ENCODE measurements around the gene PLBD2. TPM values are rescaled to one million over a fixed set of nuclear protein-coding genes. Genes with fewer than 3 reads are reported as not detected.

The PLBD2 gene
- total and polyA plus RNA-seq, 2 donors from 2014 or later = 12.1 to 37.9 TPM

DNA sequence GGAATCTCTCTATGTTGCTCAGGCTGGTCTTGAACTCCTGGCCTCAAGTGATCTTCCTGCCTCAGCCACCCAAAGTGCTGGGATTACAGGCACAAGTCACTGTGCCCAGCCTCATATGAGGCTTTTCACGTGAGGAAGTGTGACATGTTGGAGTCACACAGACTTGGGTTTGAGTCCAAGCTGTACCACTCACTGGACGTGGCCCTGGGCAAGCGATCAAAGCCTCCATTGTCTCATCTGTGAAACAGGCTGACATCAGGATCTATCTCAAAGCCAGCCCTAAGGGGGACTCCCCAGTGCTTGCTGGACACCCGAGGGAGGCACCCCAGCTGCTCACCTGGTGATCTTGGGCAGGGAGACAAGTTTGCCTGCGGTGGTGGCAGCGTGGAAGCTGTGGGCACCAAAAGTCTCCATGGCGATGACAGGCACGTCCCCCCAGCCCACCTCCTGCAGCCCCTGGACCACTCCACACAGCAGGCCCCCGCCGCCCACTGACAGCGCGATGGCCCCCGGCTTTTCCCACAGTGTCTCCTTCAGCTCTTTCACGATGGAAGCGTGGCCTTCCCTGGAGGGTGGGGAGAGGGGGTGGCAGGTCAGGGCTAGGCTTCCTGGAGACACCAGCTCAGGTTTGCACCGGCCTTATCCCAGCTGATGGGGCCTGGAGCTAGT, 38.6 kb downstream of the PLBD2 start:
- Histone ChIP-seq H3K27me3 (ENCODE audit: control insufficient read depth, insufficient read depth, low read length) (no peaks in the 10 kb centered on the region), H3K4me3 (ENCODE audit: low read length in 3 of 3) (no peak overlapping the region), H3K4me1 (ENCODE audit: control insufficient read depth in 2 of 3, insufficient read depth in 2 of 3, low read depth in 1 of 3, low read length in 3 of 3) (no peaks in the 10 kb centered on the region), H3K9me3 (ENCODE audit: control insufficient read depth in 2 of 3, insufficient read depth in 1 of 3, low read length in 3 of 3) (no peaks in the 10 kb centered on the region), H3K9ac (ENCODE audit: low read length in 3 of 3) (no peak overlapping the region), H3K27ac (ENCODE audit: low read depth in 2 of 2, low read length in 2 of 2) (no peak overlapping the region), H3K36me3 (ENCODE audit: control insufficient read depth in 2 of 3, insufficient read depth in 3 of 3, low read length in 3 of 3) (no peaks in the 10 kb centered on the region)
- TF ChIP-seq, protein P1, sequence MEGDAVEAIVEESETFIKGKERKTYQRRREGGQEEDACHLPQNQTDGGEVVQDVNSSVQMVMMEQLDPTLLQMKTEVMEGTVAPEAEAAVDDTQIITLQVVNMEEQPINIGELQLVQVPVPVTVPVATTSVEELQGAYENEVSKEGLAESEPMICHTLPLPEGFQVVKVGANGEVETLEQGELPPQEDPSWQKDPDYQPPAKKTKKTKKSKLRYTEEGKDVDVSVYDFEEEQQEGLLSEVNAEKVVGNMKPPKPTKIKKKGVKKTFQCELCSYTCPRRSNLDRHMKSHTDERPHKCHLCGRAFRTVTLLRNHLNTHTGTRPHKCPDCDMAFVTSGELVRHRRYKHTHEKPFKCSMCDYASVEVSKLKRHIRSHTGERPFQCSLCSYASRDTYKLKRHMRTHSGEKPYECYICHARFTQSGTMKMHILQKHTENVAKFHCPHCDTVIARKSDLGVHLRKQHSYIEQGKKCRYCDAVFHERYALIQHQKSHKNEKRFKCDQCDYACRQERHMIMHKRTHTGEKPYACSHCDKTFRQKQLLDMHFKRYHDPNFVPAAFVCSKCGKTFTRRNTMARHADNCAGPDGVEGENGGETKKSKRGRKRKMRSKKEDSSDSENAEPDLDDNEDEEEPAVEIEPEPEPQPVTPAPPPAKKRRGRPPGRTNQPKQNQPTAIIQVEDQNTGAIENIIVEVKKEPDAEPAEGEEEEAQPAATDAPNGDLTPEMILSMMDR (IDR thresholded peaks at IDR 0.05; ENCODE audit: borderline replicate concordance, extremely low read depth, insufficient read depth) = no peak
- intact Hi-C loops (cut with DNase I) = no loop called here
- FAIRE-seq (no peak), DNase-seq (no peak)

GRCh38 chr12:113397497-113398197, 39.3 kb downstream of the PLBD2 start:
- DNase-seq = no peak
- H3K4me3 ChIP-seq (ENCODE audit: low read length in 3 of 3) = no peak overlapping the region
- no peak overlapping the region for H3K27ac ChIP-seq (ENCODE audit: low read depth in 2 of 2, low read length in 2 of 2)
- no peaks in the 10 kb centered on the region for H3K9me3 ChIP-seq (ENCODE audit: control insufficient read depth in 2 of 3, insufficient read depth in 1 of 3, low read length in 3 of 3)
- TF ChIP-seq, protein P1 (IDR thresholded peaks at IDR 0.05; ENCODE audit: borderline replicate concordance, extremely low read depth, insufficient read depth) = no peak
- intact Hi-C loops (cut with DNase I) = no loop called here
- H3K9ac ChIP-seq (ENCODE audit: low read length in 3 of 3) = no peak overlapping the region
- no peaks in the 10 kb centered on the region for H3K36me3 ChIP-seq (ENCODE audit: control insufficient read depth in 2 of 3, insufficient read depth in 3 of 3, low read length in 3 of 3)
- FAIRE-seq = no peak
- H3K4me1 ChIP-seq (ENCODE audit: control insufficient read depth in 2 of 3, insufficient read depth in 2 of 3, low read depth in 1 of 3, low read length in 3 of 3) = no peaks in the 10 kb centered on the region
- H3K27me3 ChIP-seq (ENCODE audit: control insufficient read depth, insufficient read depth, low read length) = no peaks in the 10 kb centered on the region

GRCh38 chr12:113398346-113399290, 40.2 kb downstream of the PLBD2 start:
- no peaks in the 10 kb centered on the region for H3K27me3 ChIP-seq (ENCODE audit: control insufficient read depth, insufficient read depth, low read length)

More at GRCh38 chr12:113398346-113399290, 40.2 kb downstream of the PLBD2 start:
- Histone ChIP-seq H3K9ac (ENCODE audit: low read length in 3 of 3) (no peak overlapping the region), H3K36me3 (ENCODE audit: control insufficient read depth in 2 of 3, insufficient read depth in 3 of 3, low read length in 3 of 3) (no peaks in the 10 kb centered on the region), H3K27ac (ENCODE audit: low read depth in 2 of 2, low read length in 2 of 2) (no peak overlapping the region), H3K9me3 (ENCODE audit: control insufficient read depth in 2 of 3, insufficient read depth in 1 of 3, low read length in 3 of 3) (no peaks in the 10 kb centered on the region), H3K4me3 (ENCODE audit: low read length in 3 of 3) (no peak overlapping the region), H3K4me1 (ENCODE audit: control insufficient read depth in 2 of 3, insufficient read depth in 2 of 3, low read depth in 1 of 3, low read length in 3 of 3) (no peaks in the 10 kb centered on the region)
- DNase-seq (no peak), FAIRE-seq (no peak)
- intact Hi-C loops (cut with DNase I) = no loop called here
- TF ChIP-seq, protein P1 (IDR thresholded peaks at IDR 0.05; ENCODE audit: borderline replicate concordance, extremely low read depth, insufficient read depth) = no peak
